ENCODE results near the gene TMC6.
"Not testable (repeated sequence)": the region's sequence is repeated elsewhere in the genome, so short reads cannot be mapped to it uniquely, and the experiment has no call there.

- TF ChIP-seq, protein P1, sequence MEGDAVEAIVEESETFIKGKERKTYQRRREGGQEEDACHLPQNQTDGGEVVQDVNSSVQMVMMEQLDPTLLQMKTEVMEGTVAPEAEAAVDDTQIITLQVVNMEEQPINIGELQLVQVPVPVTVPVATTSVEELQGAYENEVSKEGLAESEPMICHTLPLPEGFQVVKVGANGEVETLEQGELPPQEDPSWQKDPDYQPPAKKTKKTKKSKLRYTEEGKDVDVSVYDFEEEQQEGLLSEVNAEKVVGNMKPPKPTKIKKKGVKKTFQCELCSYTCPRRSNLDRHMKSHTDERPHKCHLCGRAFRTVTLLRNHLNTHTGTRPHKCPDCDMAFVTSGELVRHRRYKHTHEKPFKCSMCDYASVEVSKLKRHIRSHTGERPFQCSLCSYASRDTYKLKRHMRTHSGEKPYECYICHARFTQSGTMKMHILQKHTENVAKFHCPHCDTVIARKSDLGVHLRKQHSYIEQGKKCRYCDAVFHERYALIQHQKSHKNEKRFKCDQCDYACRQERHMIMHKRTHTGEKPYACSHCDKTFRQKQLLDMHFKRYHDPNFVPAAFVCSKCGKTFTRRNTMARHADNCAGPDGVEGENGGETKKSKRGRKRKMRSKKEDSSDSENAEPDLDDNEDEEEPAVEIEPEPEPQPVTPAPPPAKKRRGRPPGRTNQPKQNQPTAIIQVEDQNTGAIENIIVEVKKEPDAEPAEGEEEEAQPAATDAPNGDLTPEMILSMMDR (IDR thresholded peaks at IDR 0.05; ENCODE audit: borderline replicate concordance, extremely low read depth, low read length, poor library complexity, severe bottlenecking), result not testable (repeated sequence)
- not testable (repeated sequence) for TF ChIP-seq EZH2 (IDR thresholded peaks at IDR 0.05; ENCODE audit: borderline replicate concordance, low read depth, low read length, severe bottlenecking)
These were observed 11.3 kb upstream of the TMC6 start for GRCh38 chr17:78139861-78140168.

Data from DND-41 (cell line).